ENCODE data around the gene SNX10. TPM values are rescaled to one million over a fixed set of nuclear protein-coding genes. Genes with fewer than 3 reads are reported as not detected.

SNX10 gene
- total and polyA plus RNA-seq, 7 donors: 1.7 to 8.2 (median 4.9) TPM

DNA sequence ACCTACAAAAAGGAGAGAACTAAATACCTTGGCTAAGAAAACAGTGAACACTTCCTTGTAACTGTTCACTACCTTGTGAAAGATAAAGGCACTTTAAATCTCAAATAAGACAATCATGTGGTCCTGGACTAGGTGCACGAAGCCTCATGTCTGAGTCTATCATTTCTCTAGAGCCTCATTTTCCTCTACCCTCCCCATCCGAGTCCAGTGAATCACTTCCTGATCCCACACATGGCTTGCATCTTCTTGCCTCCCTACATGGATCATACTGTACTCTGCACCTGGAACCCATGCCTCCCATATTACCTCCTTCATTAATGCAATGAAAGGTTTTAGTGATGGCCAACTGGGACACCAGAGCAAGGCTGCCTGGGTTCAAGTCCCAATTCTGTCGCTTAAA is 34.5 kb downstream of the SNX10 start:
- Histone ChIP-seq H3K9me3 (no peaks in the 10 kb centered on the region), H3K36me3 (no peaks in the 10 kb centered on the region), H3K4me3 (no peak overlapping the region), H3K27me3 (no peaks in the 10 kb centered on the region), H3K27ac (no peak overlapping the region), H3K4me1 (no peaks in the 10 kb centered on the region)
- DNase-seq: no peak
- no peak for TF ChIP-seq POLR2A (IDR thresholded peaks at IDR 0.05)
- TF ChIP-seq POLR2AphosphoS5 (IDR thresholded peaks at IDR 0.05): no peak
- TF ChIP-seq EP300 (IDR thresholded peaks at IDR 0.05): no peak
- TF ChIP-seq, protein P1, sequence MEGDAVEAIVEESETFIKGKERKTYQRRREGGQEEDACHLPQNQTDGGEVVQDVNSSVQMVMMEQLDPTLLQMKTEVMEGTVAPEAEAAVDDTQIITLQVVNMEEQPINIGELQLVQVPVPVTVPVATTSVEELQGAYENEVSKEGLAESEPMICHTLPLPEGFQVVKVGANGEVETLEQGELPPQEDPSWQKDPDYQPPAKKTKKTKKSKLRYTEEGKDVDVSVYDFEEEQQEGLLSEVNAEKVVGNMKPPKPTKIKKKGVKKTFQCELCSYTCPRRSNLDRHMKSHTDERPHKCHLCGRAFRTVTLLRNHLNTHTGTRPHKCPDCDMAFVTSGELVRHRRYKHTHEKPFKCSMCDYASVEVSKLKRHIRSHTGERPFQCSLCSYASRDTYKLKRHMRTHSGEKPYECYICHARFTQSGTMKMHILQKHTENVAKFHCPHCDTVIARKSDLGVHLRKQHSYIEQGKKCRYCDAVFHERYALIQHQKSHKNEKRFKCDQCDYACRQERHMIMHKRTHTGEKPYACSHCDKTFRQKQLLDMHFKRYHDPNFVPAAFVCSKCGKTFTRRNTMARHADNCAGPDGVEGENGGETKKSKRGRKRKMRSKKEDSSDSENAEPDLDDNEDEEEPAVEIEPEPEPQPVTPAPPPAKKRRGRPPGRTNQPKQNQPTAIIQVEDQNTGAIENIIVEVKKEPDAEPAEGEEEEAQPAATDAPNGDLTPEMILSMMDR (IDR thresholded peaks at IDR 0.05): no peak
- intact Hi-C loops (cut with DNase I): no loop called here
- WGBS, 2 donors: 91% methylated on average over 3 of the region's 3 CpGs

DNA sequence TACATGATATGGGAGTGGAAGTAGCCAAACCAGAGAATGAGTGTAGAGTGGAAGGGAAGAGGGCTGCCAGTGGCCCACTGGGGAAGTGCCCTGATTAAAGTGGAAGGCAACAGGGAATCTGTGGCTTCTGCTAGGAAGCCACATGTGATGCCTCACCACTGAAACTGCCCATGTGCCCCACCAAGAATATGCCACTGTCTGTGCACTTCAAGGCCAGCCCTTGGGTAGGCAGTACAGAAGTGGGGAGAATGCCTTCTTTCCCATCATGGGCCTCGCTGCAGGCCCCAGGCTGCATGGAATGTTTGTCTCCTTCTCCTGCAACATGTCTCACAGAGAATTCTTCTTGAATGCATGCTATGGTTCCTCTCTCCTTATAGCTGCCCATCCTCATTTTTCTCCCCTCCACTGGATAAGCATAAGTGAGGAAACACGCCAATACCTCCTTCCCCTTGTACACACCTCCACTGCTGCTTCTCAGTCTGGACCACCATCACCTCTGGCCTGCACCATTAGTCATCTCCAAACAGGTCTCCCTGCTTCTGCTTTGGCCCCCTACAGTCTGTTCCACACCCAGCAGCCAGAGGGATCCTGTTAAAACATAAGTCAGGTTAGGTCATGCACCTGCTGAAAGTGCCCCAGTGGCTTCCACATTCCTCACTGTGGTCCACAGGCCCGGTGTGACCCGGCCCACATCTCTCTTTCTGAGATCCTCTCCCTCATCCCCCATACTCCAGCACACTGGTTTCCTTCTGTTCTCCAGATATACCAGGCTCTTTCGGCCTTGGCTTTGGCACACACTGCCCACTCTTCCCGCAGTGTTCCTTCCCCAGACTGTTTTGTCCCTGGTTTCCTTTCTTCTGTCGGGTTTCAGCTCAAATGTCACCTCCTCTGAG is 37.1 kb downstream of the SNX10 start:
- Histone ChIP-seq H3K4me1 (no peaks in the 10 kb centered on the region), H3K27me3 (no peaks in the 10 kb centered on the region), H3K27ac (no peak overlapping the region), H3K9me3 (peaks cover 0 to 3% (median 1%) of the 10 kb centered on the region in 4 donors), H3K36me3 (no peaks in the 10 kb centered on the region), H3K4me3 (no peak overlapping the region)
- intact Hi-C loops (cut with DNase I): no loop called here
- TF ChIP-seq, protein P1 (IDR thresholded peaks at IDR 0.05): no peak
- TF ChIP-seq EP300 (IDR thresholded peaks at IDR 0.05): no peak
- no peak for TF ChIP-seq POLR2AphosphoS5 (IDR thresholded peaks at IDR 0.05)
- no peak for TF ChIP-seq POLR2A (IDR thresholded peaks at IDR 0.05)
- DNase-seq: no peak
- 89 to 94% methylated on average over 7 of the region's 7 CpGs for WGBS, 2 donors

DNA sequence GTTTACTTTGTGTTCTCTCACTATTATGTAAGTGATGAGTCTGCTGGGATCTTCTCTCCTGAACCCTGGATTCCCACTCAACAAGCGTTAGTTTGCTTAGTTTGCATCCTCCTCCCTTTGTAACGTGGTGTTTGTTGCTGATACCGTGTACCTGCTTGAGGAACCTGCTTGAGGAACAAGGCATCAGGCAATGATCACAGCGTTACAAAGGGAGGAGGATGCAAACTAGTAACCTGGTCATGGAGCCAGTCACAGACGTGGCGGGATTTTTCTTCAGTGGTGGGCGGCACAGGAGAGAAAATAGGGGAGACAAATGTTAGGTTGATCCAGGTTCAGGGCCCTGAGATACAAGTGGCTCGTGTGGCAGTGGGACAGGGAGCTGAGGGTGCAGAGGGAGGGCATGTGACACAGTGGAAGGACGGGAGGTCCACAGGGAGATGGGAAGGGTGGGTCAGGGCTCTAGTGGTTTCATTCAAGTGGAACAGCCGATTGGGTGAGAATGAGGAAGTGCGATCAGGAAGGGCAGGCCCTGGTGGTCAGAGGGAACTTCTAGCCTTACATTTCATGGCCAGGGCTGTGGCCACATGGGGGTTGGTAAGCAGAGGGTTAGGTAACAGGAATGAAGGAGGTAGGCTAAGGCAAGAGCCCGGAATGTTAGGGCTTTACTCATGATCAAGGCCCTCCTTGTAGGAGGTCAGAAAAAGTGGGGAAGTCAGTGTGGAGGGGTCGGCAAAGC is 38.0 kb downstream of the SNX10 start:
- H3K9me3 ChIP-seq: peaks cover 0 to 3% (median 1%) of the 10 kb centered on the region in 4 donors
- H3K4me1 ChIP-seq: no peaks in the 10 kb centered on the region
- H3K27ac ChIP-seq: no peak overlapping the region
- no peak overlapping the region for H3K4me3 ChIP-seq
- intact Hi-C loops (cut with DNase I): no loop called here
- no peak for TF ChIP-seq POLR2A (IDR thresholded peaks at IDR 0.05)
- no peak for TF ChIP-seq EP300 (IDR thresholded peaks at IDR 0.05)
- TF ChIP-seq POLR2AphosphoS5 (IDR thresholded peaks at IDR 0.05): no peak
- TF ChIP-seq, protein P1 (IDR thresholded peaks at IDR 0.05): no peak
- H3K36me3 ChIP-seq: no peaks in the 10 kb centered on the region
- no peaks in the 10 kb centered on the region for H3K27me3 ChIP-seq
- peak; percentile 70 for DNase-seq
- WGBS, 2 donors: 71 to 87% methylated on average over 13 of the region's 13 CpGs

DNA sequence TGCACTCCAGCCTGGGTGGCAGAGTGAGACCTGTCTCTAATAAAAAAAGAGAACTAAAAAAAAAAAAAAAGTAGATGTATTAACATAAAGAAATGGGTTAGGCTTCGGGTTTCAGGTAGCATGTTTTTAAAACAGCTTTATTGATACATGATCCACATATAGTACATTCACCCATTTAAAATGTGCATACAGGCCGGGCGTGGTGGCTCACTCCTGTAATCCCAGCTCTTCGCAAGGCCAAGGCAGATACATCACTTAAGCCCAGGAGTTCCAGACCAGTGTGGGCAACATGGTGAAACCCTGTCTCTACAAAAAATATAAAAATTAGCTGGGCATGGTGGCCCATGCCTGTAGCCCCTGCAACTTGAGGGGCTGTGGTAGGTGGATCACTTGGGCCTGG is 39.5 kb downstream of the SNX10 start:
- TF ChIP-seq, protein P1 (IDR thresholded peaks at IDR 0.05): no peak
- TF ChIP-seq EP300 (IDR thresholded peaks at IDR 0.05): no peak
- TF ChIP-seq POLR2A (IDR thresholded peaks at IDR 0.05): no peak
- TF ChIP-seq POLR2AphosphoS5 (IDR thresholded peaks at IDR 0.05): no peak
- no peaks in the 10 kb centered on the region for H3K4me1 ChIP-seq
- H3K27ac ChIP-seq: no peak overlapping the region
- peaks cover 0 to 3% (median 1%) of the 10 kb centered on the region in 4 donors for H3K9me3 ChIP-seq
- no peaks in the 10 kb centered on the region for H3K36me3 ChIP-seq
- no peaks in the 10 kb centered on the region for H3K27me3 ChIP-seq
- 94% methylated on average over 4 of the region's 4 CpGs for WGBS, 2 donors
- DNase-seq: no peak
- H3K4me3 ChIP-seq: no peak overlapping the region
- intact Hi-C loops (cut with DNase I): no loop called here
